SK-N-MC (cell line): ENCODE data around the gene TMEM30B.

Source experiments
- EZH2 ChIP-seq: fragments of 200-600 bp; sonication (generic); IDR thresholded peaks from one replicate; pipeline ENCODE4 v1.6.1; 2017; ENCODE audit warnings: antibody characterized with exemption
- POLR2AphosphoS5 ChIP-seq: IDR thresholded peaks from 2 replicates; pipeline ENCODE4 v1.6.1; 2012; ENCODE audit warnings: mild to moderate bottlenecking, low read depth, low read length, borderline replicate concordance

GRCh38 chr14:61287196-61287595 lies 6.1 kb upstream of the TMEM30B start:
- TF ChIP-seq POLR2AphosphoS5: no peak
- TF ChIP-seq EZH2: no peak
